Endothelial cell of umbilical vein (primary cell): Measurements from ENCODE around the gene PRKAA1. TPM values are rescaled to one million over a fixed set of nuclear protein-coding genes. Genes with fewer than 3 reads are reported as not detected.

ENCODE experiments used
- BruUV-seq: library from RNA; stranded (reverse); fragments of 400-500 nt; replicated peaks from 2 replicates; lab custom pipeline; 2021; lab: Mats Ljungman, UMichigan
- CTCF ChIA-PET: fragments of 300-600, 350-600 bp; sonication (Branson Sonifier 250); formaldehyde crosslinking; loops from one replicate; lab custom pipeline; 2021; ENCODE audit warnings: antibody characterized with exemption, inconsistent platforms; lab: Charles Lee
- POLR2A ChIA-PET: fragments of 300-600, 350-600 bp; sonication (Branson Sonifier 250); formaldehyde crosslinking; loops from one replicate; lab custom pipeline; 2021; ENCODE audit warnings: antibody characterized with exemption, inconsistent platforms; lab: Charles Lee
- DNase-seq: peaks from one replicate; pipeline ENCODE4 v3.0.0-alpha.2; 2011; ENCODE audit warnings: low read depth, low spot score
- FAIRE-seq: peaks from 2 replicates; lab custom pipeline; 2011; peaks lifted over from hg19 to GRCh38; lab: Jason Lieb, UNC
- H2AFZ ChIP-seq: 2 replicates; pipeline ENCODE4 v1.6.0; 2012; ENCODE audit warnings: low read depth, low read length, control low read depth, inconsistent platforms
- H3K27ac ChIP-seq: 2 replicates; pipeline ENCODE4 v1.5.1; 2011; ENCODE audit warnings: low read depth, mild to moderate bottlenecking, control low read depth, low read length, moderate library complexity; ENCODE audit not compliant: insufficient read depth
- H3K27me3 ChIP-seq, 2 experiments: 2 replicates each; pipeline versions ENCODE4 v1.6.0 to v1.6.1; 2011; ENCODE audit warnings: low read length in 2 of 2, mixed read lengths in 1 of 2; ENCODE audit not compliant: control insufficient read depth in 2 of 2, insufficient read depth in 2 of 2
- H3K36me3 ChIP-seq, 2 experiments: 2 replicates in 1 of 2; 3 replicates in 1 of 2; pipeline ENCODE4 v1.5.1; 2011; ENCODE audit warnings: low read length in 2 of 2, mild to moderate bottlenecking in 1 of 2, moderate library complexity in 1 of 2; ENCODE audit not compliant: control insufficient read depth in 2 of 2, insufficient read depth in 2 of 2; ENCODE audit errors: extremely low read depth in 1 of 2
- H3K4me1 ChIP-seq: 3 replicates; pipeline ENCODE4 v1.5.1; 2011; ENCODE audit warnings: mild to moderate bottlenecking, low read length; ENCODE audit not compliant: control insufficient read depth, insufficient read depth; ENCODE audit errors: extremely low read depth
- H3K4me2 ChIP-seq: 2 replicates; pipeline ENCODE4 v1.6.1; 2011; ENCODE audit warnings: low read length, control low read depth, mixed read lengths; ENCODE audit not compliant: insufficient read depth
- H3K4me3 ChIP-seq, 3 experiments: fragments of 200-600 bp in 1 of 3; sonication (generic), shearing (Covaris generic) in 1 of 3; replicated peaks in 1 of 3; 2 replicates each; pipeline ENCODE4 v1.5.1; 2011 to 2016; ENCODE audit warnings: control low read depth in 3 of 3, low read length in 3 of 3, mild to moderate bottlenecking in 2 of 3, inconsistent platforms in 1 of 3, low read depth in 1 of 3, moderate library complexity in 1 of 3; ENCODE audit not compliant: insufficient read depth in 1 of 3
- H3K79me2 ChIP-seq: 2 replicates; pipeline ENCODE4 v1.6.0; 2012; ENCODE audit warnings: low read length, inconsistent platforms; ENCODE audit not compliant: control insufficient read depth, insufficient read depth
- H3K9ac ChIP-seq: replicated peaks from 2 replicates; pipeline ENCODE3; 2011; ENCODE audit warnings: low read length, control low read depth; ENCODE audit not compliant: insufficient read depth; ENCODE audit errors: extremely low read depth
- H3K9me1 ChIP-seq: replicated peaks from 3 replicates; pipeline ENCODE4 v1.6.0; 2011; ENCODE audit warnings: mild to moderate bottlenecking, low read length; ENCODE audit not compliant: control insufficient read depth, insufficient read depth; ENCODE audit errors: extremely low read depth
- H3K9me3 ChIP-seq: replicated peaks from 2 replicates; pipeline ENCODE4 v1.5.1; 2012; ENCODE audit warnings: low read length, inconsistent platforms; ENCODE audit not compliant: control insufficient read depth, insufficient read depth
- H4K20me1 ChIP-seq: replicated peaks from 2 replicates; pipeline ENCODE3; 2011; ENCODE audit warnings: mild to moderate bottlenecking, low read length; ENCODE audit not compliant: control insufficient read depth, insufficient read depth; ENCODE audit errors: extremely low read depth
- CTCF ChIP-seq, 2 donors: IDR thresholded peaks; 1 replicate in 1 of 2; 2 replicates in 1 of 2; pipeline ENCODE4 v1.5.1; 2011; ENCODE audit warnings: low read length in 2 of 2, mild to moderate bottlenecking in 2 of 2, moderate library complexity in 2 of 2, control low read depth in 1 of 2, inconsistent platforms in 1 of 2, low read depth in 1 of 2; ENCODE audit not compliant: insufficient read depth in 1 of 2; ENCODE audit errors: extremely low read depth in 1 of 2
- EZH2 ChIP-seq: IDR thresholded peaks from 2 replicates; pipeline ENCODE4 v1.6.1; 2012; ENCODE audit warnings: borderline replicate concordance, low read depth, mild to moderate bottlenecking, moderate library complexity, low read length, inconsistent platforms; ENCODE audit not compliant: severe bottlenecking
- FOS ChIP-seq: IDR thresholded peaks from 2 replicates; pipeline ENCODE4 v1.6.1; 2011; ENCODE audit warnings: mild to moderate bottlenecking, low read length, moderate library complexity, borderline replicate concordance; ENCODE audit not compliant: insufficient read depth
- GATA2 ChIP-seq: IDR thresholded peaks from 2 replicates; pipeline ENCODE4 v1.7.0; 2011; ENCODE audit warnings: low read depth, mild to moderate bottlenecking, moderate library complexity, mixed read lengths, low read length; ENCODE audit not compliant: insufficient read length, insufficient read depth
- JUN ChIP-seq: IDR thresholded peaks from 2 replicates; pipeline ENCODE4 v1.6.1; 2011; ENCODE audit warnings: borderline replicate concordance, low read depth; ENCODE audit not compliant: insufficient read length, insufficient read depth
- MAX ChIP-seq: IDR thresholded peaks from 2 replicates; pipeline ENCODE4 v1.6.1; 2011; ENCODE audit not compliant: insufficient read depth, insufficient read length
- MYC ChIP-seq: IDR thresholded peaks from one replicate; pipeline ENCODE4 v1.6.1; 2011; ENCODE audit warnings: mild to moderate bottlenecking, low read depth, low read length
- POLR2A ChIP-seq: IDR thresholded peaks from 2 replicates; pipeline ENCODE4 v1.6.1; 2012; ENCODE audit warnings: low read depth, mild to moderate bottlenecking, control low read depth, low read length
- POLR2AphosphoS5 ChIP-seq: IDR thresholded peaks from 2 replicates; pipeline ENCODE4 v1.6.1; 2012; ENCODE audit warnings: low read depth, mild to moderate bottlenecking, control low read depth, low read length, moderate library complexity; ENCODE audit not compliant: insufficient read depth
- dilution Hi-C: fragments of 300-500 bp; cut with MboI; formaldehyde crosslinking; loops from one replicate; pipeline ENCODE4 v1.15.0; 2019; ENCODE audit warnings: low sequenced_read_pairs; ENCODE audit not compliant: extremely low pct_ligation_motif_present
- intact Hi-C: fragments of 100-400 bp; cut with micrococcal nuclease; formaldehyde crosslinking; loops from one replicate; pipeline ENCODE4 v1.10.0; 2022
- polyA plus RNA-seq, 4 experiments: library from polyadenylated mRNA; depleted of rRNA in 3 of 4; stranded (reverse) in 3 of 4; unstranded in 1 of 4; fragments of >200 nt; gene quantifications; 2 replicates each; pipeline versions ENCODE4 v1.2.1 to v1.2.3, GENCODE V29; 2011 to 2012; ENCODE audit warnings: missing spikeins in 1 of 4
- total RNA-seq: library from RNA; stranded (reverse); gene quantifications from 2 replicates; pipeline ENCODE4 v1.2.3, GENCODE V29; 2021

Gene PRKAA1
- total and polyA plus RNA-seq, 2 donors (not counting 3 experiments of a cell fraction or from before 2014, with no cell fraction given) = 37.0 to 83.5 TPM

DNA sequence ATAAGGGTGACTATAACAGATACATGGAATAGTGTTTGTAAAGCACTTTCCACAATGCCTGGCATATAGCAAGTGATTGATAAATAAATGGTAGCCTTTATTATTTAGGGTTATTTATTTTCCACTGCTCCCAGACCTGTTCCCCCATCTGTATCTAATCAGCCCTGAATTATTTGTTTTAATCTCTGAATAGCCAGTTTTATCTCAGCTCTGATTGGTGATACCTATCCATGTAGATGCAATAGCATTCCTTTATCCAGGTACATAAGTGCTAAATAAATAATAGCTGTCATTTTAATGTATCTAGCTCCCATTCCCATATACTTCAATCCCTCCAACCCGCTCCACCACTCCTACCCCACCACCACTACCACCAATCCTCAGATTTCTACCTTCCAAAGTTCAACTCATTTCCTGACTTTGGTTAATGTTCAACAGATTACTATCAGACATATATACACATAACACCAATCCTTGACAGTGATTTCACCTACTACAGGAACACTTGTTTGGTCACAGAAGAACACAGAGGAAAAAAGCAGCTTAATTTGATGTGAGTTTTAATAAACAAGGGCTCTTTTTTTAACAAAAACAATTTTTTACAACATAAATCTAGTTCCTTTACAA lies 14.0 kb downstream of the PRKAA1 start:
- Histone ChIP-seq H3K9me1 (no peaks in the 10 kb centered on the region), H3K4me3 (no peak overlapping the region), H3K9me3 (no peaks in the 10 kb centered on the region), H4K20me1 (peaks cover 21% of the 10 kb centered on the region), H3K79me2 (peaks cover 99% of the 10 kb centered on the region), H3K4me1 (peaks cover 6% of the 10 kb centered on the region), H3K27me3 (no peaks in the 10 kb centered on the region), H2AFZ (no peak overlapping the region), H3K36me3 (no peaks in the 10 kb centered on the region), H3K4me2 (no peak overlapping the region), H3K9ac (no peak overlapping the region), H3K27ac (no peak overlapping the region)
- CTCF ChIA-PET = no interaction called here
- TF ChIP-seq MAX (no peak), POLR2AphosphoS5 (no peak), MYC (no peak), FOS (no peak), JUN (no peak), EZH2 (no peak), CTCF (IDR thresholded peaks at IDR 0.05; ENCODE audit: extremely low read depth in 1 of 2, insufficient read depth in 1 of 2, low read depth in 1 of 2, low read length in 2 of 2) (no peak), GATA2 (no peak), POLR2A (no peak)
- DNase-seq = no peak
- FAIRE-seq = no peak
- POLR2A ChIA-PET = interaction anchor here (0.6 kb wide), 1 partner anchor 115 kb away, joined by 3 read pairs; no protein-coding TSS in a partner anchor
- BruUV-seq = no TSS peak
- dilution Hi-C loops = no loop called here
- intact Hi-C loops = no loop called here
